Fibroblast of villous mesenchyme (primary cell): ENCODE data around the gene PHACTR4. TPM values are rescaled to one million over a fixed set of nuclear protein-coding genes. Genes with fewer than 3 reads are reported as not detected.

Experiments used
- DNase-seq: peaks from one replicate; pipeline ENCODE4 v3.0.0-alpha.2; 2010; ENCODE audit warnings: low read depth
- H3K4me3 ChIP-seq: 2 replicates; pipeline ENCODE4 v1.5.1; 2011; ENCODE audit warnings: low read depth, mild to moderate bottlenecking, low read length
- CTCF ChIP-seq: IDR thresholded peaks from 2 replicates; pipeline ENCODE4 v1.5.1; 2012; ENCODE audit warnings: low read depth, mild to moderate bottlenecking, low read length; ENCODE audit not compliant: insufficient read depth
- total RNA-seq: library from RNA; depleted of rRNA; stranded (reverse); fragments of >200 nt; gene quantifications from 2 replicates; pipeline ENCODE4 v1.2.3, GENCODE V29; 2012

Gene PHACTR4
- total RNA-seq, 1 donor, result 12.1 TPM

- no peak overlapping the region for H3K4me3 ChIP-seq
- DNase-seq, result no peak
- no peak for TF ChIP-seq CTCF
Measured at GRCh38 chr1:28494737-28495136, 125.2 kb downstream of the PHACTR4 start.

- H3K4me3 ChIP-seq, result no peak overlapping the region
- no peak for TF ChIP-seq CTCF
- no peak for DNase-seq
Measured at GRCh38 chr1:28499553-28499952, 130.0 kb downstream of the PHACTR4 start.

- no peak overlapping the region for H3K4me3 ChIP-seq
- no peak for DNase-seq
- TF ChIP-seq CTCF, result no peak
Measured at GRCh38 chr1:28501925-28502324, 132.4 kb downstream of the PHACTR4 start.

- H3K4me3 ChIP-seq, result no peak overlapping the region
- DNase-seq, result no peak
- no peak for TF ChIP-seq CTCF
Measured at GRCh38 chr1:28503117-28503516, 133.6 kb downstream of the PHACTR4 start.

GRCh38 chr1:28505406-28506187, 136.1 kb downstream of the PHACTR4 start, which contains the start of gene RCC1:
Gene RCC1, plus strand, starts transcription at chr1:28506043. Its CDS starts 23,824 bp downstream, at chr1:28529867.
- peak; percentile 99 for DNase-seq
- TF ChIP-seq CTCF, result no peak
- H3K4me3 ChIP-seq, result peak within 1 kb of the TSS; percentile 75

- DNase-seq, result no peak
- H3K4me3 ChIP-seq, result peak overlapping the region; percentile 75
- no peak for TF ChIP-seq CTCF
Measured at GRCh38 chr1:28506907-28507246, 137.3 kb downstream of the PHACTR4 start.

GRCh38 chr1:28507247-28507645, 137.7 kb downstream of the PHACTR4 start:
- no peak for TF ChIP-seq CTCF
- peak; percentile 40 for DNase-seq
- H3K4me3 ChIP-seq, result peak overlapping the region; percentile 75
